IMR-90 (cell line): ENCODE measurements around the gene STAC3. TPM values are rescaled to one million over a fixed set of nuclear protein-coding genes. Genes with fewer than 3 reads are reported as not detected.

Experiments
- ATAC-seq: fragments of 200-7000 bp; cut with Tn5 transposase; 2 replicates; pipeline ENCODE4 v1.9.1; 2020; ENCODE audit warnings: low read depth, mild to moderate bottlenecking, moderate library complexity
- BruUV-seq: library from RNA; stranded (reverse); fragments of 400-500 nt; replicated peaks from 2 replicates; lab custom pipeline; 2021; lab: Mats Ljungman, UMichigan
- CTCF ChIA-PET: fragments of 300-600 bp; formaldehyde crosslinking; extraction: SDS; loops from one replicate; lab custom pipeline; 2021; ENCODE audit warnings: antibody characterized with exemption; lab: Yijun Ruan, JAX
- POLR2A ChIA-PET: fragments of 300-600 bp; sonication (Branson Sonifier 250); formaldehyde crosslinking; loops from one replicate; lab custom pipeline; 2022; ENCODE audit warnings: antibody characterized with exemption; ENCODE audit not compliant: unreplicated experiment; lab: Charles Lee
- DNase-seq: peaks from one replicate; pipeline ENCODE4 v3.0.0; 2013
- H2AFZ ChIP-seq: replicated peaks from 2 replicates; pipeline ENCODE3; 2013; ENCODE audit warnings: low read length, mild to moderate bottlenecking; ENCODE audit not compliant: poor library complexity
- H2AK5ac ChIP-seq: 2 replicates; pipeline ENCODE4 v1.6.1; 2013; ENCODE audit warnings: low read depth, low read length, inconsistent platforms
- H2AK9ac ChIP-seq: replicated peaks from 2 replicates; pipeline ENCODE3; 2013; ENCODE audit warnings: mild to moderate bottlenecking, low read depth, low read length, moderate library complexity; ENCODE audit not compliant: poor library complexity
- H2BK120ac ChIP-seq: 2 replicates; pipeline ENCODE4 v1.6.1; 2013; ENCODE audit warnings: low read depth, low read length, inconsistent platforms
- H2BK15ac ChIP-seq: 3 replicates; pipeline ENCODE4 v1.6.1; 2013; ENCODE audit warnings: low read depth, low read length, inconsistent platforms
- H2BK20ac ChIP-seq: 2 replicates; pipeline ENCODE4 v1.6.1; 2013; ENCODE audit warnings: low read depth, mild to moderate bottlenecking, inconsistent platforms, low read length, moderate library complexity
- H2BK5ac ChIP-seq: 2 replicates; pipeline ENCODE4 v1.6.1; 2013; ENCODE audit warnings: mild to moderate bottlenecking, low read depth, low read length, inconsistent platforms; ENCODE audit not compliant: poor library complexity, severe bottlenecking
- H3K14ac ChIP-seq: replicated peaks from 2 replicates; pipeline ENCODE4 v1.6.1; 2013; ENCODE audit warnings: low read depth, low read length, inconsistent platforms
- H3K18ac ChIP-seq: 2 replicates; pipeline ENCODE4 v1.6.1; 2013; ENCODE audit warnings: low read depth, low read length, control low read depth
- H3K23ac ChIP-seq: 2 replicates; pipeline ENCODE4 v1.6.1; 2013; ENCODE audit warnings: low read depth, low read length, inconsistent platforms
- H3K27ac ChIP-seq: 2 replicates; pipeline ENCODE4 v1.5.1; 2013; ENCODE audit warnings: mild to moderate bottlenecking, control low read depth, low read length; ENCODE audit not compliant: insufficient read depth
- H3K27me3 ChIP-seq: 2 replicates; pipeline ENCODE4 v1.6.1; 2013; ENCODE audit warnings: low read length; ENCODE audit not compliant: control insufficient read depth, insufficient read depth
- H3K36me3 ChIP-seq: 2 replicates; pipeline ENCODE4 v1.6.1; 2013; ENCODE audit warnings: low read length, mixed read lengths; ENCODE audit not compliant: control insufficient read depth, insufficient read depth
- H3K4ac ChIP-seq: 2 replicates; pipeline ENCODE4 v1.6.1; 2013; ENCODE audit warnings: low read depth, low read length, inconsistent platforms
- H3K4me1 ChIP-seq: 2 replicates; pipeline ENCODE4 v1.6.1; 2013; ENCODE audit warnings: low read length, mixed read lengths; ENCODE audit not compliant: control insufficient read depth, insufficient read depth
- H3K4me2 ChIP-seq: 2 replicates; pipeline ENCODE4 v1.6.1; 2013; ENCODE audit warnings: low read depth, mild to moderate bottlenecking, control low read depth, low read length, moderate library complexity
- H3K4me3 ChIP-seq: 2 replicates; pipeline ENCODE4 v1.5.1; 2013; ENCODE audit warnings: low read depth, mild to moderate bottlenecking, control low read depth, low read length, moderate library complexity; ENCODE audit not compliant: insufficient read depth
- H3K56ac ChIP-seq: 2 replicates; pipeline ENCODE4 v1.6.1; 2013; ENCODE audit warnings: low read length, inconsistent platforms; ENCODE audit not compliant: insufficient read depth; ENCODE audit errors: extremely low read depth
- H3K79me1 ChIP-seq, 2 experiments: 2 replicates each; pipeline ENCODE4 v1.6.1; 2013; ENCODE audit warnings: low read length in 2 of 2, inconsistent platforms in 1 of 2, low read depth in 1 of 2
- H3K9ac ChIP-seq: 2 replicates; pipeline ENCODE4 v1.6.1; 2013; ENCODE audit warnings: low read depth, low read length, control low read depth
- H3K9me1 ChIP-seq: 2 replicates; pipeline ENCODE4 v1.6.1; 2013; ENCODE audit warnings: low read length, inconsistent platforms; ENCODE audit not compliant: insufficient read depth
- H3K9me3 ChIP-seq: 2 replicates; pipeline ENCODE4 v1.6.1; 2013; ENCODE audit warnings: low read length; ENCODE audit not compliant: control insufficient read depth, insufficient read depth
- H4K20me1 ChIP-seq: 2 replicates; pipeline ENCODE4 v1.6.1; 2013; ENCODE audit warnings: low read length, inconsistent platforms; ENCODE audit not compliant: insufficient read depth
- H4K5ac ChIP-seq: 2 replicates; pipeline ENCODE4 v1.6.1; 2013; ENCODE audit warnings: mild to moderate bottlenecking, low read depth, low read length, control low read depth
- H4K8ac ChIP-seq, 2 experiments: 2 replicates each; pipeline ENCODE4 v1.6.1; 2013; ENCODE audit warnings: low read depth in 2 of 2, low read length in 2 of 2, control low read depth in 1 of 2, inconsistent platforms in 1 of 2
- H4K91ac ChIP-seq: 2 replicates; pipeline ENCODE4 v1.6.1; 2013; ENCODE audit warnings: low read depth, low read length, inconsistent platforms; ENCODE audit not compliant: insufficient read depth
- BHLHE40 ChIP-seq: fragments of 150-350 bp; IDR thresholded peaks from 2 replicates; pipeline ENCODE4 v1.6.1; 2016; ENCODE audit warnings: mild to moderate bottlenecking, low read depth, low read length
- CEBPB ChIP-seq: IDR thresholded peaks from 2 replicates; pipeline ENCODE4 v1.6.1; 2012; ENCODE audit warnings: low read depth, low read length, improper control_type of control experiment
- CHD1 ChIP-seq: IDR thresholded peaks from 2 replicates; pipeline ENCODE4 v1.6.1; 2012; ENCODE audit warnings: low read depth, low read length, improper control_type of control experiment
- ELK1 ChIP-seq: fragments of 150-350 bp; IDR thresholded peaks from 2 replicates; pipeline ENCODE4 v1.6.1; 2016; ENCODE audit warnings: low read depth, mild to moderate bottlenecking, low read length, moderate library complexity, borderline replicate concordance
- FOS ChIP-seq: fragments of 150-350 bp; IDR thresholded peaks from 2 replicates; pipeline ENCODE4 v1.6.1; 2016; ENCODE audit warnings: low read depth, low read length
- MAFK ChIP-seq: IDR thresholded peaks from 2 replicates; pipeline ENCODE4 v1.6.1; 2012; ENCODE audit warnings: low read depth, low read length, improper control_type of control experiment
- MXI1 ChIP-seq: IDR thresholded peaks from 2 replicates; pipeline ENCODE4 v1.6.1; 2012; ENCODE audit warnings: low read depth, mild to moderate bottlenecking, low read length, moderate library complexity, borderline replicate concordance
- NFE2L2 ChIP-seq: fragments of 150-350 bp; IDR thresholded peaks from 2 replicates; pipeline ENCODE4 v1.6.1; 2016; ENCODE audit warnings: low read depth, mild to moderate bottlenecking, low read length
- POLR2A ChIP-seq: IDR thresholded peaks from 2 replicates; pipeline ENCODE4 v1.6.1; 2012; ENCODE audit warnings: mild to moderate bottlenecking, low read depth, low read length
- RCOR1 ChIP-seq: IDR thresholded peaks from 2 replicates; pipeline ENCODE4 v1.6.1; 2012; ENCODE audit warnings: mild to moderate bottlenecking, low read length, improper control_type of control experiment; ENCODE audit not compliant: insufficient replicate concordance
- RFX5 ChIP-seq: IDR thresholded peaks from 2 replicates; pipeline ENCODE4 v1.8.0; 2012; ENCODE audit warnings: low read depth, mild to moderate bottlenecking, low read length, moderate library complexity
- SMC3 ChIP-seq: fragments of 150-350 bp; IDR thresholded peaks from 2 replicates; pipeline ENCODE4 v1.6.1; 2016; ENCODE audit warnings: low read depth, mild to moderate bottlenecking, antibody characterized with exemption, low read length, moderate library complexity
- USF2 ChIP-seq: fragments of 150-350 bp; IDR thresholded peaks from 2 replicates; pipeline ENCODE4 v1.6.1; 2017; ENCODE audit warnings: mild to moderate bottlenecking, antibody characterized with exemption, low read length, low read depth
- WGBS, 2 experiments: methylation state at CpG; one replicate each; pipeline versions ENCODE4 v1.1.5 to v1.1.7; 2013; ENCODE audit warnings: missing lambda C conversion rate in 2 of 2; ENCODE audit not compliant: insufficient read length in 1 of 2; ENCODE audit errors: extremely low coverage in 2 of 2; 5-methylcytosine and 5-hydroxymethylcytosine counted together
- dilution Hi-C: fragments of 300-500 bp; cut with HindIII; formaldehyde crosslinking; loops from one replicate; pipeline ENCODE4 v1.14.3; 2018; ENCODE audit warnings: low sequenced_read_pairs; ENCODE audit not compliant: unreplicated experiment
- in situ Hi-C: fragments of 300-500 bp; cut with MboI; formaldehyde crosslinking; loops from 3 replicates; pipeline ENCODE4 v1.14.3; 2019; ENCODE audit warnings: low sequenced_read_pairs, inconsistent platforms, mixed read lengths
- intact Hi-C: fragments of 100-400 bp; cut with micrococcal nuclease; formaldehyde crosslinking; loops from 2 replicates; pipeline ENCODE4 v1.10.0; 2022
- polyA plus RNA-seq, 3 experiments: library from polyadenylated mRNA; depleted of rRNA; stranded (reverse); fragments of >200 nt; gene quantifications; 2 replicates each; pipeline ENCODE4 v1.2.3, GENCODE V29; 2012; ENCODE audit warnings: low replicate concordance in 1 of 3
- total RNA-seq: library from RNA; depleted of rRNA; stranded (reverse); fragments of >200 nt; gene quantifications from 2 replicates; pipeline ENCODE4 v1.2.3, GENCODE V29; 2012

Gene STAC3
- total and polyA plus RNA-seq, 2 of the 4 experiments (the other 2 are of a cell fraction), result 0.18 to 0.67 TPM

GRCh38 chr12:57205931-57206330, 45.1 kb downstream of the STAC3 start:
- no peak overlapping the region for H4K5ac ChIP-seq
- H3K9me1 ChIP-seq, result no peaks in the 10 kb centered on the region
- ATAC-seq, result no peak
- no peak overlapping the region for H3K4ac ChIP-seq
- H2BK15ac ChIP-seq, result no peak overlapping the region
- DNase-seq, result no peak
- H3K27me3 ChIP-seq, result no peaks in the 10 kb centered on the region
- H3K79me1 ChIP-seq, result peaks cover 4 to 11% of the 10 kb centered on the region in 2 experiments; a peak in 2 of 4 replicates
- H3K27ac ChIP-seq, result no peak overlapping the region
- H3K23ac ChIP-seq, result no peak overlapping the region
- no peak overlapping the region for H2BK20ac ChIP-seq
- peaks cover 15% of the 10 kb centered on the region for H4K20me1 ChIP-seq
- H3K18ac ChIP-seq, result no peak overlapping the region
- no peak overlapping the region for H4K91ac ChIP-seq
- H2AK5ac ChIP-seq, result no peak overlapping the region
- H2AFZ ChIP-seq, result peak overlapping the region; percentile 21
- no peak overlapping the region for H4K8ac ChIP-seq
- WGBS, 2 experiments, result 100% methylated on average over 3 of the region's 7 CpGs; no CpG with 5 or more reads in 1 of the 2 experiments
- no peak overlapping the region for H2BK5ac ChIP-seq
- no peaks in the 10 kb centered on the region for H3K9me3 ChIP-seq
- peak overlapping the region; percentile 78 for H2AK9ac ChIP-seq
- no peak overlapping the region for H3K14ac ChIP-seq
- ChIA-PET CTCF (no interaction called here), POLR2A (no interaction called here)
- H3K4me1 ChIP-seq, result no peaks in the 10 kb centered on the region
- H3K4me2 ChIP-seq, result no peak overlapping the region
- no peak overlapping the region for H3K9ac ChIP-seq
- dilution Hi-C loops (no loop called here), intact Hi-C loops (no loop called here), in situ Hi-C loops (no loop called here)
- no peak for TF ChIP-seq NFE2L2
- no peak for TF ChIP-seq CHD1
- TF ChIP-seq USF2, result no peak
- TF ChIP-seq CEBPB, result no peak
- TF ChIP-seq RCOR1, result no peak
- no peak for TF ChIP-seq MXI1
- no peak for TF ChIP-seq ELK1
- no peak for TF ChIP-seq MAFK
- no peak for TF ChIP-seq SMC3
- TF ChIP-seq POLR2A, result no peak
- TF ChIP-seq FOS, result no peak
- no peak for TF ChIP-seq BHLHE40
- TF ChIP-seq RFX5, result no peak
- BruUV-seq, result no TSS peak
- no peak overlapping the region for H3K56ac ChIP-seq
- H3K4me3 ChIP-seq, result no peak overlapping the region
- no peak overlapping the region for H2BK120ac ChIP-seq
- H3K36me3 ChIP-seq, result peaks cover 96% of the 10 kb centered on the region
